Panc1 (cell line): ENCODE measurements around the gene CXCR3. TPM values are rescaled to one million over a fixed set of nuclear protein-coding genes. Genes with fewer than 3 reads are reported as not detected.

Experiments
- ATAC-seq: fragments of 200-7000 bp; cut with Tn5 transposase; 2 replicates; pipeline ENCODE4 v1.9.1; 2020; ENCODE audit warnings: mild to moderate bottlenecking, moderate library complexity
- BruUV-seq: library from RNA; stranded (reverse); fragments of 400-500 nt; replicated peaks from 2 replicates; lab custom pipeline; 2021; lab: Mats Ljungman, UMichigan
- CTCF ChIA-PET: fragments of 300-600 bp; sonication (Branson Sonifier 250); formaldehyde crosslinking; loops from one replicate; lab custom pipeline; 2022; ENCODE audit warnings: antibody characterized with exemption; lab: Charles Lee
- POLR2A ChIA-PET: fragments of 300-600 bp; sonication (Branson Sonifier 250); formaldehyde crosslinking; loops from one replicate; lab custom pipeline; 2022; ENCODE audit warnings: antibody characterized with exemption; lab: Charles Lee
- DNase-seq: peaks from one replicate; pipeline ENCODE4 v3.0.0-alpha.2; 2010; ENCODE audit warnings: low read depth, low spot score
- H3K27ac ChIP-seq: 2 replicates; pipeline ENCODE4 v1.5.1; 2011; ENCODE audit warnings: mild to moderate bottlenecking, low read length, inconsistent platforms
- H3K27me3 ChIP-seq: fragments of 200-500 bp; sonication (Bioruptor generic); 2 replicates; pipeline ENCODE4 v1.6.0; 2014; ENCODE audit warnings: low read length, inconsistent platforms; ENCODE audit not compliant: control insufficient read depth, insufficient read depth
- H3K36me3 ChIP-seq: fragments of 200-500 bp; sonication (Bioruptor generic); 2 replicates; pipeline ENCODE4 v1.5.1; 2014; ENCODE audit warnings: inconsistent platforms, mild to moderate bottlenecking, low read length, moderate library complexity; ENCODE audit not compliant: control insufficient read depth, insufficient read depth
- H3K4me1 ChIP-seq: 2 replicates; pipeline ENCODE4 v1.5.1; 2011; ENCODE audit warnings: inconsistent platforms, mild to moderate bottlenecking, low read length, moderate library complexity; ENCODE audit not compliant: control insufficient read depth, insufficient read depth
- H3K4me3 ChIP-seq, 2 experiments: 2 replicates each; pipeline ENCODE4 v1.5.1; 2011 to 2012; ENCODE audit warnings: low read depth in 2 of 2, low read length in 2 of 2, mild to moderate bottlenecking in 2 of 2, inconsistent platforms in 1 of 2, moderate library complexity in 1 of 2
- H3K9me3 ChIP-seq: fragments of 200-500 bp; sonication (Bioruptor generic); 2 replicates; pipeline ENCODE4 v1.5.1; 2014; ENCODE audit warnings: low read depth, mild to moderate bottlenecking, inconsistent platforms, low read length, moderate library complexity; ENCODE audit not compliant: control insufficient read depth, insufficient read depth
- CTCF ChIP-seq: fragments of 450-650 bp; IDR thresholded peaks from 2 replicates; pipeline ENCODE4 v1.5.1; 2017; ENCODE audit warnings: mild to moderate bottlenecking
- POLR2AphosphoS5 ChIP-seq: IDR thresholded peaks from 2 replicates; pipeline ENCODE4 v1.6.1; 2012; ENCODE audit warnings: mild to moderate bottlenecking, low read depth, low read length, moderate library complexity
- SIN3A ChIP-seq: IDR thresholded peaks from 2 replicates; pipeline ENCODE4 v1.6.1; 2012; ENCODE audit warnings: low read depth, mild to moderate bottlenecking, low read length, moderate library complexity, borderline replicate concordance; ENCODE audit not compliant: insufficient read depth
- TCF7L2 ChIP-seq: IDR thresholded peaks from 2 replicates; pipeline ENCODE4 v1.6.1; 2011; ENCODE audit warnings: mild to moderate bottlenecking, low read depth, low read length, inconsistent platforms
- in situ Hi-C: cut with HindIII; loops from 2 replicates; pipeline ENCODE4 v1.10.0; 2016; ENCODE audit warnings: low sequenced_read_pairs, low pct_unique_long_range_greater_than_20kb
- intact Hi-C: fragments of 100-400 bp; cut with micrococcal nuclease; formaldehyde crosslinking; loops from one replicate; pipeline ENCODE4 v1.10.0; 2022; ENCODE audit not compliant: unreplicated experiment
- total RNA-seq: library from RNA; stranded (reverse); gene quantifications from one replicate; pipeline ENCODE4 v1.2.1, GENCODE V29; 2021; ENCODE audit not compliant: unreplicated experiment
- TF ChIP-seq, protein P1 (sequence below), 2 experiments: IDR thresholded peaks; 2 replicates each; pipeline ENCODE4 v1.6.1; 2011 to 2012; ENCODE audit warnings: low read depth in 2 of 2, control low read depth in 1 of 2, low read length in 1 of 2, mild to moderate bottlenecking in 1 of 2, moderate library complexity in 1 of 2; ENCODE audit not compliant: insufficient read depth in 1 of 2

CXCR3 gene
- total RNA-seq, 1 experiment from 2014 or later, result not detected

DNA sequence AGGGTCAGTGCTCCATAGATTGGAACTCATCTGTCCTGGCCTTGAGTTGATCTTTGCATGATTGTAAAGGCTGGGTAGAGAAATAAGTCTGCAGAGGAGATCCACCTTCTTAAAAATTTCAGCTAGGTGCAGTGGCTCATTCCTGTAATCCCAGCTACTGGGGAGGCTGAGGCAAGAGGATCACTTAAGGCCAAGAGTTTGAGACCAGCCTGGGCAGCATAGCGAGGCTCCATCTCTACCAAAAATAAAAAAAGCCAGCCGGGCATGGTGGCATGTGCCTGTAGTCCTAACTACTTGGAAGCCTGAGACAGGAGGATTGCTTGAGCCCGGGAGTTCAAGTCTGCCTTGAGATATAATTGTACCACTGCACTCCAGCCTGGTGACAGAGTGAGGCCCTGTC is 476 bp upstream of the CXCR3 start:
- no peaks in the 10 kb centered on the region for H3K36me3 ChIP-seq
- POLR2A ChIA-PET, result no interaction called here
- ATAC-seq (no peak), DNase-seq (no peak)
- no TSS peak for BruUV-seq
- intact Hi-C loops (no loop called here), in situ Hi-C loops (no loop called here)
- H3K9me3 ChIP-seq, result no peaks in the 10 kb centered on the region
- H3K4me1 ChIP-seq, result no peaks in the 10 kb centered on the region; the same call in 1 of the 2 replicates
- no peaks in the 10 kb centered on the region for H3K27me3 ChIP-seq
- TF ChIP-seq SIN3A (no peak), CTCF (no peak), TCF7L2 (no peak), POLR2AphosphoS5 (no peak)
- TF ChIP-seq, protein P1, sequence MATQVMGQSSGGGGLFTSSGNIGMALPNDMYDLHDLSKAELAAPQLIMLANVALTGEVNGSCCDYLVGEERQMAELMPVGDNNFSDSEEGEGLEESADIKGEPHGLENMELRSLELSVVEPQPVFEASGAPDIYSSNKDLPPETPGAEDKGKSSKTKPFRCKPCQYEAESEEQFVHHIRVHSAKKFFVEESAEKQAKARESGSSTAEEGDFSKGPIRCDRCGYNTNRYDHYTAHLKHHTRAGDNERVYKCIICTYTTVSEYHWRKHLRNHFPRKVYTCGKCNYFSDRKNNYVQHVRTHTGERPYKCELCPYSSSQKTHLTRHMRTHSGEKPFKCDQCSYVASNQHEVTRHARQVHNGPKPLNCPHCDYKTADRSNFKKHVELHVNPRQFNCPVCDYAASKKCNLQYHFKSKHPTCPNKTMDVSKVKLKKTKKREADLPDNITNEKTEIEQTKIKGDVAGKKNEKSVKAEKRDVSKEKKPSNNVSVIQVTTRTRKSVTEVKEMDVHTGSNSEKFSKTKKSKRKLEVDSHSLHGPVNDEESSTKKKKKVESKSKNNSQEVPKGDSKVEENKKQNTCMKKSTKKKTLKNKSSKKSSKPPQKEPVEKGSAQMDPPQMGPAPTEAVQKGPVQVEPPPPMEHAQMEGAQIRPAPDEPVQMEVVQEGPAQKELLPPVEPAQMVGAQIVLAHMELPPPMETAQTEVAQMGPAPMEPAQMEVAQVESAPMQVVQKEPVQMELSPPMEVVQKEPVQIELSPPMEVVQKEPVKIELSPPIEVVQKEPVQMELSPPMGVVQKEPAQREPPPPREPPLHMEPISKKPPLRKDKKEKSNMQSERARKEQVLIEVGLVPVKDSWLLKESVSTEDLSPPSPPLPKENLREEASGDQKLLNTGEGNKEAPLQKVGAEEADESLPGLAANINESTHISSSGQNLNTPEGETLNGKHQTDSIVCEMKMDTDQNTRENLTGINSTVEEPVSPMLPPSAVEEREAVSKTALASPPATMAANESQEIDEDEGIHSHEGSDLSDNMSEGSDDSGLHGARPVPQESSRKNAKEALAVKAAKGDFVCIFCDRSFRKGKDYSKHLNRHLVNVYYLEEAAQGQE (IDR thresholded peaks at IDR 0.05; ENCODE audit: insufficient read depth in 1 of 2, low read depth in 2 of 2, low read length in 1 of 2), result no peak
- no peak overlapping the region for H3K27ac ChIP-seq
- no peak overlapping the region for H3K4me3 ChIP-seq
- CTCF ChIA-PET, result no interaction called here

- H3K27ac ChIP-seq, result no peak overlapping the region
- H3K4me3 ChIP-seq, result no peak overlapping the region
- H3K4me1 ChIP-seq, result no peaks in the 10 kb centered on the region
- ATAC-seq (no peak), DNase-seq (no peak)
- in situ Hi-C loops (no loop called here), intact Hi-C loops (no loop called here)
- no peaks in the 10 kb centered on the region for H3K9me3 ChIP-seq
- H3K36me3 ChIP-seq, result no peaks in the 10 kb centered on the region; the same call in 1 of the 2 replicates
- CTCF ChIA-PET, result interaction anchor here (1.0 kb wide), 1 partner anchor 34 kb away, joined by 3 read pairs; no protein-coding TSS in a partner anchor
- BruUV-seq, result no TSS peak
- TF ChIP-seq TCF7L2 (no peak), POLR2AphosphoS5 (no peak), CTCF (no peak), SIN3A (no peak)
- TF ChIP-seq, protein P1 (IDR thresholded peaks at IDR 0.05; ENCODE audit: insufficient read depth in 1 of 2, low read depth in 2 of 2, low read length in 1 of 2), result no peak
- POLR2A ChIA-PET, result no interaction called here
- no peaks in the 10 kb centered on the region for H3K27me3 ChIP-seq
Measured at GRCh38 chrX:71617742-71618141, 569 bp downstream of the CXCR3 start.
